PC-9 (cell line): ENCODE data around the gene MYBPH. TPM values are rescaled to one million over a fixed set of nuclear protein-coding genes. Genes with fewer than 3 reads are reported as not detected.

Experiments used
- BruUV-seq: library from RNA; stranded (reverse); fragments of 400-500 nt; replicated peaks from 2 replicates; lab custom pipeline; 2021; lab: Mats Ljungman, UMichigan
- CTCF ChIA-PET: fragments of 300-600 bp; sonication (Branson Sonifier 250); formaldehyde crosslinking; loops from one replicate; lab custom pipeline; 2022; ENCODE audit warnings: antibody characterized with exemption; lab: Charles Lee
- POLR2A ChIA-PET: fragments of 300-600 bp; sonication (Branson Sonifier 250); formaldehyde crosslinking; loops from one replicate; lab custom pipeline; 2022; ENCODE audit warnings: antibody characterized with exemption; ENCODE audit not compliant: unreplicated experiment; lab: Charles Lee
- DNase-seq, 2 experiments: peaks; one replicate each; pipeline versions ENCODE4 v3.0.0 to v3.0.0-alpha.2; 2015 to 2022; ENCODE audit warnings: mixed read lengths in 1 of 2
- H2AFZ ChIP-seq: fragments of 200-600 bp; sonication (generic); 2 replicates; pipeline ENCODE4 v1.8.1; 2017; ENCODE audit warnings: antibody characterized with exemption
- H3F3A ChIP-seq: fragments of 200-600 bp; sonication (generic); 2 replicates; pipeline ENCODE4 v1.8.1; 2017; ENCODE audit warnings: antibody characterized with exemption, mild to moderate bottlenecking, low read depth; ENCODE audit not compliant: insufficient read depth
- H3K27ac ChIP-seq: fragments of 200-600 bp; sonication (generic); 2 replicates; pipeline ENCODE4 v1.6.1; 2016; ENCODE audit warnings: mixed run types
- H3K27me3 ChIP-seq: fragments of 200-600 bp; sonication (generic); 2 replicates; pipeline ENCODE4 v1.6.1; 2016; ENCODE audit warnings: low read depth, mixed run types; ENCODE audit not compliant: insufficient read depth
- H3K36me3 ChIP-seq: fragments of 200-600 bp; sonication (generic); 2 replicates; pipeline ENCODE4 v1.6.1; 2016; ENCODE audit warnings: low read depth, mixed run types
- H3K4me1 ChIP-seq: fragments of 200-600 bp; sonication (generic); replicated peaks from 2 replicates; pipeline ENCODE4 v1.6.1; 2016; ENCODE audit warnings: mixed run types; ENCODE audit not compliant: insufficient read depth
- H3K4me2 ChIP-seq: fragments of 200-600 bp; sonication (generic); 2 replicates; pipeline ENCODE4 v1.6.1; 2017; ENCODE audit warnings: mixed run types
- H3K4me3 ChIP-seq: fragments of 200-600 bp; sonication (generic); 2 replicates; pipeline ENCODE4 v1.6.1; 2016; ENCODE audit warnings: mixed run types
- H3K79me2 ChIP-seq: fragments of 200-600 bp; sonication (generic); 2 replicates; pipeline ENCODE4 v1.6.1; 2017; ENCODE audit warnings: low read depth, mixed run types
- H3K9me2 ChIP-seq: fragments of 200-600 bp; sonication (generic); 2 replicates; pipeline ENCODE4 v1.8.1; 2017; ENCODE audit warnings: mild to moderate bottlenecking; ENCODE audit not compliant: insufficient read depth
- H3K9me3 ChIP-seq: fragments of 200-600 bp; sonication (generic); 2 replicates; pipeline ENCODE4 v1.8.1; 2016; ENCODE audit warnings: low read depth; ENCODE audit not compliant: insufficient read depth
- H4K20me1 ChIP-seq: fragments of 200-600 bp; sonication (generic); 2 replicates; pipeline ENCODE4 v1.8.1; 2017; ENCODE audit not compliant: insufficient read depth
- EZH2 ChIP-seq: fragments of 200-600 bp; sonication (generic); IDR thresholded peaks from 2 replicates; pipeline ENCODE4 v1.8.0; 2017; ENCODE audit warnings: antibody characterized with exemption, low read depth
- intact Hi-C: fragments of 100-400 bp; cut with micrococcal nuclease; formaldehyde crosslinking; loops from one replicate; pipeline ENCODE4 v1.10.0; 2022; ENCODE audit not compliant: unreplicated experiment
- total RNA-seq: library from RNA; stranded (reverse); gene quantifications from 2 replicates; pipeline ENCODE4 v1.2.3, GENCODE V29; 2021
- TF ChIP-seq, protein P1 (sequence below): fragments of 200-600 bp; sonication (generic); conservative IDR thresholded peaks from 2 replicates; pipeline ENCODE4 v1.6.1; 2017; ENCODE audit warnings: mixed run types, antibody characterized with exemption, mild to moderate bottlenecking, moderate library complexity

The MYBPH gene
- total RNA-seq, 1 experiment from 2014 or later = not detected

DNA sequence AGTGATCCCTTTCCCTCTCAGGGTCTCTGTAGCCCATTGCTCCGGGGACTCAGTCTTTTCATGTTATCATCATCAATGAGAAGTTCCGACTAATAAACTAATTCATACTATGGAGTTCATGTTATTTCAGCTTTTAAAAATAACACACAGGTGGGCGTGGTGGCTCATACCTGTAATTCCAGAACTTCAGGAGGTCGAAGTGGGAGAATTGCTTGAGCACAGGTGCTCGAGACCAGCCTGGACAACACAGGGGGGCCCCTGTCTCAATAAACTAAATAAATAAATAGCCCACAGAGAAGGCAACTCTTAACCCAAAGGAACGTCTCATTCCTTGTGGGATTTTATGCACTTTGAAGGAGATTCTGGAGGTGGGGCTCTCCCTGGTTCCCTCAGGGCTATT, 14.5 kb downstream of the MYBPH start:
- Histone ChIP-seq H2AFZ (no peak overlapping the region), H3K36me3 (peaks cover 18% of the 10 kb centered on the region), H3K79me2 (0 out of 2 replicates have a peak, but pooled peaks cover 2% of the 10 kb centered on the region), H3K27ac (no peak overlapping the region), H4K20me1 (no peaks in the 10 kb centered on the region), H3K4me1 (peaks cover 26% of the 10 kb centered on the region), H3K4me2 (peak overlapping the region; percentile 30; the same call in 1 of the 2 replicates), H3K9me2 (no peaks in the 10 kb centered on the region), H3F3A (peaks cover 10% of the 10 kb centered on the region), H3K9me3 (peaks cover 8% of the 10 kb centered on the region), H3K27me3 (no peaks in the 10 kb centered on the region), H3K4me3 (no peak overlapping the region)
- POLR2A ChIA-PET = no interaction called here
- BruUV-seq = no TSS peak
- no peak for DNase-seq
- no peak for TF ChIP-seq EZH2
- TF ChIP-seq, protein P1, sequence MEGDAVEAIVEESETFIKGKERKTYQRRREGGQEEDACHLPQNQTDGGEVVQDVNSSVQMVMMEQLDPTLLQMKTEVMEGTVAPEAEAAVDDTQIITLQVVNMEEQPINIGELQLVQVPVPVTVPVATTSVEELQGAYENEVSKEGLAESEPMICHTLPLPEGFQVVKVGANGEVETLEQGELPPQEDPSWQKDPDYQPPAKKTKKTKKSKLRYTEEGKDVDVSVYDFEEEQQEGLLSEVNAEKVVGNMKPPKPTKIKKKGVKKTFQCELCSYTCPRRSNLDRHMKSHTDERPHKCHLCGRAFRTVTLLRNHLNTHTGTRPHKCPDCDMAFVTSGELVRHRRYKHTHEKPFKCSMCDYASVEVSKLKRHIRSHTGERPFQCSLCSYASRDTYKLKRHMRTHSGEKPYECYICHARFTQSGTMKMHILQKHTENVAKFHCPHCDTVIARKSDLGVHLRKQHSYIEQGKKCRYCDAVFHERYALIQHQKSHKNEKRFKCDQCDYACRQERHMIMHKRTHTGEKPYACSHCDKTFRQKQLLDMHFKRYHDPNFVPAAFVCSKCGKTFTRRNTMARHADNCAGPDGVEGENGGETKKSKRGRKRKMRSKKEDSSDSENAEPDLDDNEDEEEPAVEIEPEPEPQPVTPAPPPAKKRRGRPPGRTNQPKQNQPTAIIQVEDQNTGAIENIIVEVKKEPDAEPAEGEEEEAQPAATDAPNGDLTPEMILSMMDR = no peak
- CTCF ChIA-PET = interaction anchor here (0.8 kb wide), 1 partner anchor 43 kb away, joined by 3 read pairs; no protein-coding TSS in a partner anchor
- intact Hi-C loops = no loop called here

DNA sequence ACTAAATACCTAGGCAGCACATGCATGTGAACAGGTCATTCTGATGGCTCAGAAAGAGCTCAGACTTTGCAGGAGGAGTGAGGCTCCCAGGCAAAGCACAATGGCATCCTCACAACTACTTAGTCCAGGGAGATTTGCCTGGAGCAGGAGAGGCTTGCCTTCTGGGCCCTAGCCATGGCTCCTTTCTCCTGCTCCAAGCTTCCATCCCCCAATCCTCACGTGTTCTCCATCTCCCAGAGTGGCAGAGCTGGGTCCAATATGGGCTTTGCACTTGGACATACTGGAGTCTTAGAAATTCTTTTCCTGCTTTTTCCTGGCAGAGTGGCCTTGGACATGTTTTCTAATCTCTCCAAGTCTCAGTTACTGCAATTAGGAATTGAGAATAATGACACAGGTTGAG, 15.8 kb downstream of the MYBPH start:
- peaks cover 18% of the 10 kb centered on the region for H3K36me3 ChIP-seq

DNA sequence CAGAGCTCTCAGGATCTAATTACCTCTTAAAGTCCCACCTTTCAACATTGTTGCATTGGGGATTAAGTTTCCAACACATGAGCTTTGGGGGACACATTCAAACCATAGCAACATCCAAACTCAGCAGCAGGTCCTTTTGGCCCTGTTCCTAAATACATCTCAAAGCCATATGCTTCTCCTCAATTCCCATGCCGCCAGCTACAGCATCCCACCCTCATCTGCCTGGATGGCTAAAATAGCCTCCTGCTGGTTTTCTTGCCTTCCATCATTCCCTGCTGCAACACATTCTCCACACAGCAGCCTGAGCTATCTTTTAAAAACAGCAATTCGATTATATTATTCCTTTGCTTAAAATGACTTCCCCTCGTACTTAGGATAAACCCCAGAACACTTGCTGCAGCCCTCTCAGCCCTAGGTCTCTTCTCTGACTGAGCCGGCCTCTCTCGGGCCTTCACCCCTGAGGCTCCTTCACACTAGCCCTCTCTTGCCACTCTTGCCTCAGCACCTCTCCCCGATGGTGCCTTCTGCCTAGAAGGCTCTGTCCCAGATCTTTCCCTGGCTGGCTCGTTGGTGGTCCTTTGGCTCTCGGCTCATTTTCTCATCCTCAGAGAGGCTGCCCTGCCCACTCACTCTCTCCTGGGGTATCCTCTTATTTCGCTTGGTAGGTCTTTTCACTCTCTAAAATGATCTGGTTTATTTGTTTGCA, 16.5 kb downstream of the MYBPH start:
- Histone ChIP-seq H3K4me2 (no peak overlapping the region), H3K4me3 (no peak overlapping the region), H3K27ac (no peak overlapping the region), H2AFZ (no peak overlapping the region), H3K36me3 (peaks cover 18% of the 10 kb centered on the region), H3K79me2 (peaks cover 13% of the 10 kb centered on the region; the same call in 1 of the 2 replicates), H4K20me1 (no peaks in the 10 kb centered on the region), H3F3A (peaks cover 30% of the 10 kb centered on the region), H3K27me3 (no peaks in the 10 kb centered on the region), H3K9me3 (peaks cover 8% of the 10 kb centered on the region), H3K9me2 (no peaks in the 10 kb centered on the region), H3K4me1 (peaks cover 47% of the 10 kb centered on the region)
- DNase-seq = no peak
- ChIA-PET POLR2A (no interaction called here), CTCF (no interaction called here)
- BruUV-seq = no TSS peak
- intact Hi-C loops = no loop called here
- TF ChIP-seq, protein P1 = no peak
- TF ChIP-seq EZH2 = no peak

More for the DNA sequence above, 15.8 kb downstream of the MYBPH start:
- no TSS peak for BruUV-seq
- no peak overlapping the region for H3K4me2 ChIP-seq
- H2AFZ ChIP-seq = no peak overlapping the region
- no peaks in the 10 kb centered on the region for H3K9me2 ChIP-seq
- peaks cover 13% of the 10 kb centered on the region; the same call in 1 of the 2 replicates for H3K79me2 ChIP-seq
- POLR2A ChIA-PET = no interaction called here
- H3K27ac ChIP-seq = no peak overlapping the region
- H4K20me1 ChIP-seq = no peaks in the 10 kb centered on the region
- H3K9me3 ChIP-seq = peaks cover 8% of the 10 kb centered on the region
- H3F3A ChIP-seq = peaks cover 23% of the 10 kb centered on the region
- H3K4me3 ChIP-seq = no peak overlapping the region
- intact Hi-C loops = no loop called here
- TF ChIP-seq, protein P1 = no peak
- TF ChIP-seq EZH2 = no peak
- DNase-seq = no peak
- no peaks in the 10 kb centered on the region for H3K27me3 ChIP-seq
- H3K4me1 ChIP-seq = peaks cover 40% of the 10 kb centered on the region
- CTCF ChIA-PET = no interaction called here
